ENCODE data around the gene GPR150. TPM values are rescaled to one million over a fixed set of nuclear protein-coding genes. Genes with fewer than 3 reads are reported as not detected.

GPR150 gene
- total and polyA plus RNA-seq, 9 of the 15 experiments (the other 6 are each of a cell fraction or from before 2014, with no cell fraction given) = not detected

- 73% methylated on average over 3 of the region's 3 CpGs for WGBS (ENCODE audit: insufficient coverage, low coverage, missing lambda C conversion rate)
- FAIRE-seq (no peak), ATAC-seq (no peak), DNase-seq (ENCODE audit: extremely low read depth in 1 of 4, low spot score in 3 of 4) (no peak)
- in situ Hi-C loops (cut with MboI) = no loop called here
- H3K4me1 ChIP-seq (replicated peaks in 1 of 2; ENCODE audit: control insufficient read depth in 2 of 2, insufficient read depth in 2 of 2, low read length in 2 of 2) = peaks cover 3 to 27% of the 10 kb centered on the region in 2 experiments; a peak in 4 of 5 replicates
- no peaks in the 10 kb centered on the region; the same call in 2 of the 3 replicates for H3K36me3 ChIP-seq (ENCODE audit: control insufficient read depth, insufficient read depth, low read length)
- H4K20me1 ChIP-seq (replicated peaks; ENCODE audit: control insufficient read depth, insufficient read depth, low read length) = no peaks in the 10 kb centered on the region
- no peak overlapping the region for H3K27ac ChIP-seq (ENCODE audit: extremely low read depth, low read depth, low read length)
- H3K9me3 ChIP-seq (replicated peaks; ENCODE audit: control insufficient read depth, insufficient read depth, low read depth, low read length) = no peaks in the 10 kb centered on the region
- no peaks in the 10 kb centered on the region for H3K27me3 ChIP-seq (ENCODE audit: control insufficient read depth in 2 of 2, insufficient read depth in 2 of 2, low read length in 2 of 2)
- H3K4me2 ChIP-seq (ENCODE audit: insufficient read depth, low read length) = no peak overlapping the region
- no peaks in the 10 kb centered on the region for H3K9me1 ChIP-seq (ENCODE audit: control insufficient read depth, insufficient read depth, low read length)
- BruUV-seq (replicated peaks) = no TSS peak
- H3K79me2 ChIP-seq (ENCODE audit: control insufficient read depth, insufficient read depth, low read length) = no peaks in the 10 kb centered on the region
- no peak for TF ChIP-seq ZNF785 (CRISPR knock-in tag; IDR thresholded peaks at IDR 0.05)
- no peak for TF ChIP-seq ZNF253 (CRISPR knock-in tag; conservative IDR thresholded peaks at IDR 0.05)
- no peak for TF ChIP-seq ZC3H11A (IDR thresholded peaks at IDR 0.05; ENCODE audit: low read depth, low read length)
- no peak for TF ChIP-seq TCF7L2 (IDR thresholded peaks at IDR 0.05; ENCODE audit: low read depth, low read length)
- TF ChIP-seq KLF6 (CRISPR knock-in tag; IDR thresholded peaks at IDR 0.05; ENCODE audit: borderline replicate concordance) = no peak
- TF ChIP-seq KDM5B (IDR thresholded peaks at IDR 0.05; ENCODE audit: insufficient replicate concordance, low read depth, low read length) = no peak
- TF ChIP-seq, protein P1, sequence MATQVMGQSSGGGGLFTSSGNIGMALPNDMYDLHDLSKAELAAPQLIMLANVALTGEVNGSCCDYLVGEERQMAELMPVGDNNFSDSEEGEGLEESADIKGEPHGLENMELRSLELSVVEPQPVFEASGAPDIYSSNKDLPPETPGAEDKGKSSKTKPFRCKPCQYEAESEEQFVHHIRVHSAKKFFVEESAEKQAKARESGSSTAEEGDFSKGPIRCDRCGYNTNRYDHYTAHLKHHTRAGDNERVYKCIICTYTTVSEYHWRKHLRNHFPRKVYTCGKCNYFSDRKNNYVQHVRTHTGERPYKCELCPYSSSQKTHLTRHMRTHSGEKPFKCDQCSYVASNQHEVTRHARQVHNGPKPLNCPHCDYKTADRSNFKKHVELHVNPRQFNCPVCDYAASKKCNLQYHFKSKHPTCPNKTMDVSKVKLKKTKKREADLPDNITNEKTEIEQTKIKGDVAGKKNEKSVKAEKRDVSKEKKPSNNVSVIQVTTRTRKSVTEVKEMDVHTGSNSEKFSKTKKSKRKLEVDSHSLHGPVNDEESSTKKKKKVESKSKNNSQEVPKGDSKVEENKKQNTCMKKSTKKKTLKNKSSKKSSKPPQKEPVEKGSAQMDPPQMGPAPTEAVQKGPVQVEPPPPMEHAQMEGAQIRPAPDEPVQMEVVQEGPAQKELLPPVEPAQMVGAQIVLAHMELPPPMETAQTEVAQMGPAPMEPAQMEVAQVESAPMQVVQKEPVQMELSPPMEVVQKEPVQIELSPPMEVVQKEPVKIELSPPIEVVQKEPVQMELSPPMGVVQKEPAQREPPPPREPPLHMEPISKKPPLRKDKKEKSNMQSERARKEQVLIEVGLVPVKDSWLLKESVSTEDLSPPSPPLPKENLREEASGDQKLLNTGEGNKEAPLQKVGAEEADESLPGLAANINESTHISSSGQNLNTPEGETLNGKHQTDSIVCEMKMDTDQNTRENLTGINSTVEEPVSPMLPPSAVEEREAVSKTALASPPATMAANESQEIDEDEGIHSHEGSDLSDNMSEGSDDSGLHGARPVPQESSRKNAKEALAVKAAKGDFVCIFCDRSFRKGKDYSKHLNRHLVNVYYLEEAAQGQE (IDR thresholded peaks at IDR 0.05; ENCODE audit: borderline replicate concordance) = no peak
- TF ChIP-seq, protein P1 (CRISPR knock-in tag; IDR thresholded peaks at IDR 0.05; ENCODE audit: low read depth) = no peak
- no peak for TF ChIP-seq GATAD2A (IDR thresholded peaks at IDR 0.05)
- intact Hi-C loops (cut with micrococcal nuclease) = no loop called here
- H3K9ac ChIP-seq (ENCODE audit: insufficient read depth in 1 of 2, low read depth in 2 of 2, low read length in 2 of 2) = no peak overlapping the region; a peak in 1 of 4 replicates
- H2AFZ ChIP-seq (ENCODE audit: low read depth, low read length) = no peak overlapping the region
- no peak overlapping the region for H3K4me3 ChIP-seq
- ChIA-PET CTCF (ENCODE audit: low intra/inter-chr PET ratio) (no interaction called here), POLR2A (interaction anchor here (0.8 to 3.3 kb wide), 10 partner anchors 9 to 78 kb away, joined by 3 to 13 read pairs (median 4); partner anchors contain the start of gene RFESD)
These were observed 50.7 kb downstream of the GPR150 start for GRCh38 chr5:95670568-95670967.
